Activated gamma-delta T cell (primary cell): Measurements from ENCODE around the gene ARHGDIG.
"Not testable (repeated sequence)": the region's sequence is repeated elsewhere in the genome, so short reads cannot be mapped to it uniquely, and the experiment has no call there.

Experiments
- DNase-seq: peaks from one replicate; lab custom pipeline; 2025; lab: John Stamatoyannopoulos, UW

Gene ARHGDIG

GRCh38 chr16:330741-331140 is 50.4 kb downstream of the ARHGDIG start:
- no peak for DNase-seq

- not testable (repeated sequence) for DNase-seq
Measured at GRCh38 chr16:331181-331814, 50.9 kb downstream of the ARHGDIG start.
